ENCODE measurements around the gene HLA-G.
"Not testable (repeated sequence)": the region's sequence is repeated elsewhere in the genome, so short reads cannot be mapped to it uniquely, and the experiment has no call there.

Gene HLA-G

GRCh38 chr6:29827579-29828470 lies at the start of gene HLA-G:
Gene HLA-G (plus strand): TSS chr6:29827825. CDS start chr6:29827845, 20 bp downstream.
- DNase-seq = no peak

- DNase-seq = not testable (repeated sequence)
Observed at GRCh38 chr6:29780019-29780698, 47.5 kb upstream of the HLA-G start.

GRCh38 chr6:29789176-29789575 lies 38.4 kb upstream of the HLA-G start:
- no peak for DNase-seq

DNA sequence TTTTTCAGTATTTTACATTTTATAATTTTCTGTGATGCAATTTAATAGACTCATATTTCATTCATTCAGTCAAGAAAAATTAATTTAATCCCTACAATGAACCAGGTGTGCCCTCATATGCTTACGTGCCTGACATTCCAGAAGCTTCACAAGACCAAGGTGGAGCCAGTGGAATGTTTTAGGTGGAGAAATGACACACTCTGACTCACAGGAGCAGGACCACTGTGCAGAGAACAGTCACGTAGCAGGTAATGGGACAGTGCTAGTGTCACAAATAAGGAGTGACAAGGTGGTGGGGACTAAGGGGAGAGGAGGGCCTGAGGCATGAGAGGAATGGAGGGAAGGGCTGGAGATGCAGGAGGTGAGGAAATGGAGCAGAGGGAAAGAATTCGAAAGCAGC lies 37.0 kb upstream of the HLA-G start:
- DNase-seq = no peak

GRCh38 chr6:29791162-29791561 lies 36.5 kb upstream of the HLA-G start:
- DNase-seq = no peak

DNA sequence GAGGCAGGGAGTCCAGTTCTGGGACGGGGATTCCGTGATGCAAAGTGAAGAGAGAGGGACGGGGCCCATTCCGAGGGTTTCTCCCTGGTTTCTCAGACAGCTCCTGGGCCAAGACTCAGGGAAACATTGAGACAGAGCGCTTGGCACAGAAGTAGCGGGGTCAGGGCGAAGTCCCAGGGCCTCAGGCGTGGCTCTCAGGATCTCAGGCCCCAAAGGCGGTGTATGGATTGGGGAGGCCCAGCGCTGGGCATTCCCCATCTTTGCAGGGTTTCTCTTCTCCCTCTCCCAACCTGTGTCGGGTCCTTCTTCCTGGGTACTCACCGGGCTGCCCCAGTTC lies 35.9 kb upstream of the HLA-G start:
- DNase-seq = no peak

- peak; percentile 6 for DNase-seq
Observed at GRCh38 chr6:29792123-29793035, 35.2 kb upstream of the HLA-G start.

- DNase-seq = no peak
Observed at GRCh38 chr6:29793036-29793356, 34.6 kb upstream of the HLA-G start.

- DNase-seq = no peak
Observed at GRCh38 chr6:29793796-29794195, 33.8 kb upstream of the HLA-G start.

GRCh38 chr6:29796026-29796425 lies 31.6 kb upstream of the HLA-G start:
- DNase-seq = no peak

DNA sequence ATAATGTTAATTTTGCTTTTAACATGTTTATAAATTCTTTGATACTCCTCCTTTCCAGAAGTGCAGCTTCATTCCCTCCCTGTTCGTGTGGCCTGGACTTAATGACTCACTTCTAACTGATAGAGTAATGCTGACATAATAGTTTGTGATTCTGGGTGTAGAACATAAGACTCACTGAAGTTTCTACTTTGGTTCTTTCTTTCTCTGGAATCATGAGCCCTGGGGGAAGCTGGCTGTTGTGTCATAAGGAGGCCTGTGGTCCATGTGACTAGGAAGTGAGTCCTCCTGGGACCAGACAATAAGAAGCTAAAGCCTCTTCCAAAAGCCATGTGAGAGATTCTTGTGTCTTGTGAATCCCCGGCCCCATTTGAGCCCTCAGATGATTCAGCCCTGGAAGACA lies 30.5 kb upstream of the HLA-G start:
- no peak for DNase-seq

- no peak for DNase-seq
Observed at GRCh38 chr6:29797966-29798365, 29.7 kb upstream of the HLA-G start.

DNA sequence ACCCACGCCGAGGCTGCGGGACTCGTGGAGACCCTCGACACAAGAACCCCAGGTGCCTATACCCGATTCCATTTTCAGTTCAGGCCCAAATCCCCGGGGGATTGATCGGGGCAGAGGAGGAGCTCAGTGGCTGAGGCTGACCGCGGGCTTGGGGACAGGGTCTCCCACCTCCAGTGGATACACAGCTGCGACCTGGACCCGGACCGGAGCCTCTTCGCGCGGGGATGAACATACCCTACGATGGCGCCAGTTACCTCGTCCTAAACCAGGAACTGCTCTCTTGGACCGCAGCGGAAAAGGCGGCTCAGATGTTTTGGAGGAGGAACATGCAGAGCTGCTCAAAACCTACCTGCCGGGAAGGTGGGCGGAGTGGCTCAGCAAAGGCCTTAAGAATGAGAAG lies 27.4 kb upstream of the HLA-G start:
- DNase-seq = no peak

DNA sequence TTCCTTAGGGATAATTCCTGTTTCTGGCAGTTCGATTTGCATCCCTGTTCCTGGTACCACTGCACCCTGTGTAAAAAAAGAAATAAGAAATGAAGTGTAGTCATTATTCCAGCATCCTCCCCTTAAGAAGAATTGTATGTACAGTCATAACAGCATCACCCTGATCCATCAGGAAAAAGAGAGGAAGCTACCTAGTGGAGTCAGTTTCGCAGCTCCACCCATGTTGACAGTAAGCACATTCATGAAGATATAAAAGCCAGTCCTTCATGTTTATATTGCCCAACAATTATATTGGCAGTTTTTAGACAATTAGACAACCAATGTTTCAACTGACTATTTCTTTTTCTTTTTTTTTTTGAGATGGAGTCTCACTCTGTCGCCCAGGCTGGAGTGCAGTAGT lies 21.2 kb upstream of the HLA-G start:
- DNase-seq = no peak

GRCh38 chr6:29809249-29809648 lies 18.4 kb upstream of the HLA-G start:
- no peak for DNase-seq

GRCh38 chr6:29810371-29810770 lies 17.3 kb upstream of the HLA-G start:
- DNase-seq = no peak

- no peak for DNase-seq
Observed at GRCh38 chr6:29811377-29811776, 16.2 kb upstream of the HLA-G start.

GRCh38 chr6:29813066-29813465 lies 14.6 kb upstream of the HLA-G start:
- no peak for DNase-seq

- no peak for DNase-seq
Observed at GRCh38 chr6:29813809-29814208, 13.8 kb upstream of the HLA-G start.

DNA sequence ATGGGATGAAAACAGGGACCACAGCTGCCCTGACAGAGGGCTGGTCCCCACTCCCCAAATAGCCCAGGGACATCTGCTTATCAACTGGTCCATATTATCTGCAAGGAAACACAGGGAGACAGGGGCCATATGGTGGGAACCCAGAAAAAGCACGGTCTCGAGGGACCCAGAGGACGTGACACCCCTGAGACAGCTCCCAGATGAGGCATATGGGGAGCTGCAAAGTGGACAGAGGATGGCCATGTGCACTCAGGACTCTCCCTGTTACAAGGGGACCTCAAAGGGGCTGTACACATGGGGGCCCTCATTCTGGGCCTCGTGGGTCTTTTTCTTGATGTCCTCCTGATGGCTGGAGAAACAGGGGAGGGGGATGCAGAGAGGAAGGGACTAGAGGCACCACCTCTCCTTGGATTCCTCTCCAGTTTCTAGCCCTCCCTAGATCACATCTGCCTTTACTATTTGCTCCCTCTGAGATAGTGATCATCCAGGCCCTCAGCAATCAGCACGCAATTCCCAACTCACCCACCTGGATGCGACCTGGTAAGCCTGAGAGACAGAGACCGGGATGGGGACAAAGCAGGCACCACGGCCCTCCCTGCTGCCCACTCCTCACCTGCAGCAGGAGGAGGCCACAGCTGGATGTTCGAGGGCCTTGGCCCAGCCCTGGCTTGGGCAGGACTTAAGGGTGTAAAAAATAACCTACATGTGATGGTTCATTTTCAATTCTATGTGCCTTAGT lies 13.1 kb upstream of the HLA-G start:
- DNase-seq = no peak

GRCh38 chr6:29815118-29815750 lies 12.4 kb upstream of the HLA-G start:
- DNase-seq = no peak

DNA sequence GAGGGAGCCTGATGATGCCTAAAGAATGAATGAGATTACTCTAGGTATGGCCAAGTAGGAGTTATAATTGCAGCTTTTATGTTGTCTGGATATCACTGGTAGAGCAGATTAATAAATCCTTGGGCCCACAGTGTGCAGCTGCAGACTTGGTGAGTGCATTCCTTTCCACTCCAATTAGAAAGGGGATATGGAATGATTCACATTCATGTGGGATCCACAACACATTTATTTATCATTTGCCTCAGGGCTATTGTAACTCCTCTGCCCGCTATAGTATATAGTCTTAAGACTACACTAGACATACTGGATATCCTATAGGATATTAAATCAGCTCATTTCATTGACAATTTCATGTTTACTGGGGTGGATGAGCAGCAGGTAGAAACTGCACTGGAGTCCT lies 11.6 kb upstream of the HLA-G start:
- no peak for DNase-seq

Measured in NCI-H69 (cell line).